Left renal cortex interstitium (tissue), 4 donors: ENCODE results near the gene GOLGA2. TPM values are rescaled to one million over a fixed set of nuclear protein-coding genes. Genes with fewer than 3 reads are reported as not detected.

Experiments used
- DNase-seq, 4 donors: peaks; one replicate each; pipeline ENCODE4 v3.0.0-alpha.2; 2013; ENCODE audit warnings: low read depth in 4 of 4, low spot score in 2 of 4, missing footprints in 1 of 4
- polyA plus RNA-seq, 4 donors: library from polyadenylated mRNA; unstranded; fragments of 120-200 nt; gene quantifications; one replicate each; pipeline ENCODE4 v1.2.1, GENCODE V29; 2013; ENCODE audit not compliant: insufficient read length in 4 of 4

The GOLGA2 gene
- polyA plus RNA-seq, 4 donors = 69.1 to 113 (median 87.1) TPM

GRCh38 chr9:128215491-128216409 is 60.1 kb downstream of the GOLGA2 start:
- DNase-seq = no peak

- DNase-seq = no peak
These were observed 61.0 kb downstream of the GOLGA2 start for GRCh38 chr9:128214571-128215490.

- DNase-seq = no peak
These were observed 61.9 kb downstream of the GOLGA2 start for GRCh38 chr9:128213746-128214497.

DNA sequence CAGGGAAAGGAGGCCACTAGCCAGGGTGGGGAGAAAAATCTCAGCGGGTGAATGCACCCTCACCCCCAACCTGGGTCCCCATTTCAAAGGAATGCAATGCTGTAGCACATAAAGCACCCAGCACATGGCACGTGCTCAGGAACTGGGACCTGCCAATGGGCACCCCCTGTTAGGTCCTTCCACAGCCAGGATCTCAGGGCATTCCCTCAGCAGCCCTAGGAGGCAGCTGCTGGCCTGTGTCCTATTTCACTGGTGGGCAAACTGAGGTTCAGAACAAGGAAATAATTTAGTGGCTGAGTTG is 63.9 kb downstream of the GOLGA2 start:
- no peak for DNase-seq

- no peak for DNase-seq
These were observed 64.4 kb downstream of the GOLGA2 start for GRCh38 chr9:128211186-128211980.

DNA sequence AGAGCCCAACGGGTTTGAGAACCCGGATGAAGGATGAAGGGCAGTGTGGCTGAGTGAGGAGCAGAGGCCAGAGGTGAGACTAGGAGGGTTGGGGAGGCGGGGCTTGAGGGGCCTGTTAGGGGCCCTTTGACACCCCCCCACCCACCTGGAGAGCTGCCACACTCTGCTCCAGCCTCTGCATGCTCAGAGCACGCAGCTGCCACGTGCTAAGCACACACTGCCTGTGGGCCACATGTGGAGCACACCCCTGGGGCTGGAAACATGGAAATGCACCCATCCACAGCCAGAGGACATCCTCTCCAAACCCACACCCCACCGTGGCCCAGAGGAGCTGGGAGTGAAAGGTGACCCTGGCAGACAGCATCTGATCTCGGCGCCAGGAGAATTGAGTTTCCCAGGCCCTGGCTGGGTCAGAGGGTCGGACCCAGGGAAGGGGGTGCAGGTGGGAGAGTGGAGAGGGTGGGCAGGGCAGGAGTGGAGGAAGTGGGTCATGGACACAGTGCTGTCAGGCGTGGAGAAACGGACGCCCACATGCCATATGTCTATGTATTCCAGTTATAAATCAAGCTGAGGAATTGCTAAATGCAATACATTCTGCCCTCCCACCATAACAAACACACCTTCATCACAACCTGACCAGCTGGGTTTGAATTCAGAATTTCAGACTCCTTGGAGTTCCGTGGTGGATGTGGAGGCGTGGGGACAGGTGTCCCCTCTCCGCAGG is 66.7 kb downstream of the GOLGA2 start:
- DNase-seq = no peak

DNA sequence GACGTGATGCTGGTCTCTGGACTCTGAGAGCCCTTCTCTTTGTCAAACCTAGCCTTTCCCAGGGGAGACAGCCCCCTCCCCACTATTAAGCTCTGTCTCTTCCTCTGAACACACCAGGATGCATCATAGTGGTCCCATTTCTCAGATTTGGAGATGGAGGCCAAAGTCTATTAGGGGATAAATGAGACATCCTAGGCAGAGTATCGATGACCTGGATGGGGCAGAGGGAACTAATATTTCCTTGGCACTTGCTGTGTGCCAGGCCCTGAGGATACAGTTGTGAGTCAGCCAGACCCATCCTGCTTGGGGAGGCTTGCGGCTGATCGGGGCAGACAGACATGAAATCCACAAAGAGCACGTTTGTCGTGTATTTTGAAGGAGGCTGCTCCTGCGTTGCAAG is 67.4 kb downstream of the GOLGA2 start:
- DNase-seq = no peak

DNA sequence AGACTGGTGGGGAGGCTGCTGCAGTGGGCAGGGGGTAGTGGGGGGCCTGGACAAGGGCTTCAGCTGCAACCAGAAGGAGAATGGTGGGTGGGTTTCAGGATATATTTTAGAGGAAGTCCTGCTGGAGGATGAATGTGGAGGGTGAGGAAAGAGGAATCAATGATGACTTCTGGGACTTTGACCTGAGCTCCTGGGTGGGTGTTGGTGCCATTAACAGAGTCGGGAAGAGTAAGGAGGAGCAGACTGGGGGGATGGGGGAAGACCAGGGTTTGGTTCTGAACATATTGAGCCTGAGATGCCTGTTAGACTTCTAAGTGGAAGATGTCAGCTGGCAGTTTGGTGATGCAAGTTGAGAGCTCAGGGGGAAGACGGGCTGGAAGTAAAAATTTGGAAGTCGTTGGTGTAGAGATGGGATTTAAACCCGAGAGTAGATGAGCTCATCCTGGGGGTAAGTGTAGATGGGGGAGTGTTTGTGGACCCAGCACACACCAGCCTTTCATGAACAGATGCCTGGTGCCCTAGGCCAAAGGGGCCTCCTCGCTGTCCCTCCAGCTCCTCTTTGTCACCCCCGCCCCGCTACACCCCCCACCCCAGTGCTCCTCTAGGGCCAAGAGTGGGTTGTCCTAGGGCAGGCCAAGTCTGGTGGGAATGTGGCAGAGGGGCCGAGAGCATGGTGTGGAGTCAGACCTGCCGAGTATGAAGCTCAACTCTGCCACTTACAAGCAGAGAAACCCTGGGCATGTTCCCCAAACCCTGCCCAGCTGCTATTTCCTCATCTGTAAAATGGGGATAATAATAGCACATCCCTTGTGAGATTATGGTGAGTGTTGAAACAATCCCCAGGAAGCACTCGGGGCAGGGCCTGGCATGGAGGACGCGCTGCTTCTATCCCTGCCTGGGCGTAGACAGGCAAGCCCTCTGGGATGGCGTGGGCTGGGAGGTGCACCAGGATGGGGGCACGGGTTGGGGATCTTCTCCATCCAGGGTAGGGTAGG is 68.6 kb downstream of the GOLGA2 start:
- no peak for DNase-seq

DNA sequence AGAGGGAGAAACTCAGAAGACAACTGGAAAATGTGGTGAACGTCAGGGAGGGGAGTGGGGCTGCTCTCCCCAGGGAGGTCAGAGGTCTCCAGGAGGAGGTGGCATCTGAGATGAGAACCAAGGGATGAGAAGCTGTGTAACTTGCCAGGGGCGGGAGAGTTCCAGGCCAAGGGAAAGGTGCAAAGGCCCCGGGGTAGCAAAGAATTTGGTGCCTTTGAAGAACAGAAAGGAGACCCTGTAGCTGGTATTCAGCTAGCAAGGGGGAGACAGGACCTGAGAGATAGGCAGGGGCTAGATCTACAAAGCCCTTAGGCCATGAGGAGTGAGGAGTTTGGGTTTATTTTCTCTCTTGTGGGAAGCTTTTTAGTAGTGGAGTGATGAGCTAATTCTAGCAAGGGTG is 69.3 kb downstream of the GOLGA2 start:
- no peak for DNase-seq

Other genes starting within 250 kb of the GOLGA2 start
- gene NAIF1, start 208.7 kb downstream of the GOLGA2 start, polyA plus RNA-seq = 10 to 100 TPM in 3 of 4 donors, 1 to 10 TPM in 1; 9.5 to 12.0 (median 10.6) TPM
- gene SLC25A25, start 207.8 kb downstream of the GOLGA2 start, polyA plus RNA-seq = 10 to 100 TPM; 12.7 to 15.8 (median 13.9) TPM
- gene PTGES2, start 148.3 kb downstream of the GOLGA2 start, polyA plus RNA-seq = 10 to 100 TPM; 36.7 to 71.6 (median 58.3) TPM
- gene LCN2, start 126.6 kb downstream of the GOLGA2 start, polyA plus RNA-seq = 1 to 10 TPM in 3 of 4 donors, under 1 TPM in 1; 0.29 to 1.8 (median 1.1) TPM
- gene BBLN, start 115.7 kb downstream of the GOLGA2 start, polyA plus RNA-seq = 10 to 100 TPM; 35.1 to 69.6 (median 56.1) TPM
- gene CIZ1, start 84.4 kb downstream of the GOLGA2 start, polyA plus RNA-seq = 100 to 1,000 TPM; 101 to 163 (median 131) TPM
- 100 to 1,000 TPM in 2 of 4 donors, 10 to 100 TPM in 2; 58.1 to 246 (median 139) TPM for gene DNM1, start 72.6 kb downstream of the GOLGA2 start, polyA plus RNA-seq
- 10 to 100 TPM; 29.2 to 37.0 (median 33.2) TPM for gene SWI5, start 269 bp upstream of the GOLGA2 start, polyA plus RNA-seq
- gene TRUB2, start 46.4 kb upstream of the GOLGA2 start, polyA plus RNA-seq = 10 to 100 TPM; 38.3 to 41.3 (median 39.9) TPM
- gene COQ4, start 46.8 kb upstream of the GOLGA2 start, polyA plus RNA-seq = 10 to 100 TPM; 52.6 to 95.2 (median 79.7) TPM
- gene SLC27A4, start 64.5 kb upstream of the GOLGA2 start, polyA plus RNA-seq = 10 to 100 TPM; 15.9 to 24.9 (median 21.9) TPM
- gene URM1, start 95.4 kb upstream of the GOLGA2 start, polyA plus RNA-seq = 10 to 100 TPM; 52.6 to 71.2 (median 57.7) TPM
- gene CERCAM, start 144.8 kb upstream of the GOLGA2 start, polyA plus RNA-seq = 10 to 100 TPM; 35.4 to 55.8 (median 47.5) TPM
- 10 to 100 TPM; 36.0 to 57.2 (median 46.6) TPM for gene ODF2, start 180.0 kb upstream of the GOLGA2 start, polyA plus RNA-seq
- gene GLE1, start 228.7 kb upstream of the GOLGA2 start, polyA plus RNA-seq = 10 to 100 TPM; 27.9 to 30.9 (median 29.9) TPM